ENCODE results near the gene HAL. TPM values are rescaled to one million over a fixed set of nuclear protein-coding genes. Genes with fewer than 3 reads are reported as not detected.

Gene HAL
- total RNA-seq, 2 experiments from 2014 or later = 0.25 to 0.95 TPM

GRCh38 chr12:95982602-95983001, 13.5 kb downstream of the HAL start:
- ATAC-seq (ENCODE audit: poor library complexity) = no peak
- Histone ChIP-seq H3K27me3 (ENCODE audit: control insufficient read depth in 1 of 2, insufficient read depth in 2 of 2, low read length in 2 of 2) (no peaks in the 10 kb centered on the region), H3K36me3 (ENCODE audit: insufficient read depth, low read length) (no peaks in the 10 kb centered on the region), H3K27ac (ENCODE audit: low read depth in 1 of 2, low read length in 2 of 2) (no peak overlapping the region), H3K4me1 (ENCODE audit: insufficient read depth, low read length) (no peaks in the 10 kb centered on the region), H3K4me3 (ENCODE audit: low read length) (no peak overlapping the region), H3K9me3 (ENCODE audit: control insufficient read depth in 1 of 2, insufficient read depth in 1 of 2, low read length in 2 of 2) (no peaks in the 10 kb centered on the region)
- no peaks in the 10 kb centered on the region for H3K36me3 Mint-ChIP-seq (ENCODE audit: low read depth)
- no peaks in the 10 kb centered on the region for H3K27me3 Mint-ChIP-seq
- no peak overlapping the region for H3K4me3 Mint-ChIP-seq
- H3K9me3 Mint-ChIP-seq = no peaks in the 10 kb centered on the region
- intact Hi-C loops (cut with DNase I, micrococcal nuclease) = no loop called here
- POLR2A ChIA-PET = no interaction called here
- no peak for DNase-seq
- H3K27ac Mint-ChIP-seq = no peak overlapping the region
- TF ChIP-seq CTCF (IDR thresholded peaks at IDR 0.05) = no peak
- CTCF ChIA-PET = no interaction called here
- no peaks in the 10 kb centered on the region for H3K4me1 Mint-ChIP-seq (ENCODE audit: low read depth)

- Histone ChIP-seq H3K27me3 (ENCODE audit: control insufficient read depth in 1 of 2, insufficient read depth in 2 of 2, low read length in 2 of 2) (no peaks in the 10 kb centered on the region), H3K4me1 (ENCODE audit: insufficient read depth, low read length) (no peaks in the 10 kb centered on the region), H3K27ac (ENCODE audit: low read depth in 1 of 2, low read length in 2 of 2) (no peak overlapping the region), H3K9me3 (ENCODE audit: control insufficient read depth in 1 of 2, insufficient read depth in 1 of 2, low read length in 2 of 2) (no peaks in the 10 kb centered on the region), H3K4me3 (ENCODE audit: low read length) (no peak overlapping the region), H3K36me3 (ENCODE audit: insufficient read depth, low read length) (no peaks in the 10 kb centered on the region)
- DNase-seq (no peak), ATAC-seq (ENCODE audit: poor library complexity) (no peak)
- intact Hi-C loops (cut with DNase I, micrococcal nuclease) = no loop called here
- H3K9me3 Mint-ChIP-seq = no peaks in the 10 kb centered on the region
- ChIA-PET POLR2A (no interaction called here), CTCF (no interaction called here)
- H3K36me3 Mint-ChIP-seq (ENCODE audit: low read depth) = no peaks in the 10 kb centered on the region
- no peaks in the 10 kb centered on the region for H3K4me1 Mint-ChIP-seq (ENCODE audit: low read depth)
- no peaks in the 10 kb centered on the region for H3K27me3 Mint-ChIP-seq
- no peak overlapping the region for H3K27ac Mint-ChIP-seq
- no peak overlapping the region for H3K4me3 Mint-ChIP-seq
- no peak for TF ChIP-seq CTCF (IDR thresholded peaks at IDR 0.05)
These were observed 15.7 kb downstream of the HAL start for GRCh38 chr12:95980437-95980836.

GRCh38 chr12:95978774-95979173, 17.4 kb downstream of the HAL start:
- intact Hi-C loops (cut with DNase I, micrococcal nuclease) = no loop called here
- Histone ChIP-seq H3K4me1 (ENCODE audit: insufficient read depth, low read length) (no peaks in the 10 kb centered on the region), H3K27me3 (ENCODE audit: control insufficient read depth in 1 of 2, insufficient read depth in 2 of 2, low read length in 2 of 2) (no peaks in the 10 kb centered on the region), H3K4me3 (ENCODE audit: low read length) (no peak overlapping the region), H3K36me3 (ENCODE audit: insufficient read depth, low read length) (no peaks in the 10 kb centered on the region), H3K27ac (ENCODE audit: low read depth in 1 of 2, low read length in 2 of 2) (no peak overlapping the region), H3K9me3 (ENCODE audit: control insufficient read depth in 1 of 2, insufficient read depth in 1 of 2, low read length in 2 of 2) (no peaks in the 10 kb centered on the region)
- Mint-ChIP-seq H3K27ac (no peak overlapping the region), H3K27me3 (no peaks in the 10 kb centered on the region), H3K4me3 (no peak overlapping the region), H3K36me3 (ENCODE audit: low read depth) (no peaks in the 10 kb centered on the region), H3K9me3 (no peaks in the 10 kb centered on the region), H3K4me1 (ENCODE audit: low read depth) (no peaks in the 10 kb centered on the region)
- CTCF ChIA-PET = interaction anchor here (1.3 kb wide), 1 partner anchor 11 kb away, joined by 4 read pairs; no protein-coding TSS in a partner anchor
- DNase-seq (no peak), ATAC-seq (ENCODE audit: poor library complexity) (no peak)
- POLR2A ChIA-PET = no interaction called here
- no peak for TF ChIP-seq CTCF (IDR thresholded peaks at IDR 0.05)

Measured in CD4-positive, alpha-beta T cell (primary cell).